ENCODE measurements around the gene TFCP2L1. TPM values are rescaled to one million over a fixed set of nuclear protein-coding genes. Genes with fewer than 3 reads are reported as not detected.
"Not testable (repeated sequence)": the region's sequence is repeated elsewhere in the genome, so short reads cannot be mapped to it uniquely, and the experiment has no call there.

The TFCP2L1 gene
- total RNA-seq, 1 donor from 2014 or later: 0.05 TPM

GRCh38 chr2:121333231-121333630 is 48.2 kb upstream of the TFCP2L1 start:
- no peak overlapping the region for H2AFZ ChIP-seq (ENCODE audit: low read depth, low read length)
- peaks cover 4% of the 10 kb centered on the region for H3K27me3 ChIP-seq (ENCODE audit: insufficient read depth, low read length)
- H3K79me2 ChIP-seq (ENCODE audit: insufficient read depth, low read length): no peaks in the 10 kb centered on the region
- Mint-ChIP-seq H3K9me3 (ENCODE audit: unreplicated experiment) (peaks cover 1% of the 10 kb centered on the region), H3K4me3 (ENCODE audit: unreplicated experiment) (no peak overlapping the region), H3K4me1 (ENCODE audit: low read depth, unreplicated experiment) (peaks cover 5% of the 10 kb centered on the region), H3K27ac (ENCODE audit: unreplicated experiment) (no peak overlapping the region), H3K36me3 (ENCODE audit: low read depth, unreplicated experiment) (no peaks in the 10 kb centered on the region), H3K27me3 (ENCODE audit: low read depth, unreplicated experiment) (peaks cover 9% of the 10 kb centered on the region)
- no peaks in the 10 kb centered on the region for H3K4me1 ChIP-seq (ENCODE audit: insufficient read depth, low read length)
- no peak overlapping the region for H3K27ac ChIP-seq (ENCODE audit: low read depth, low read length)
- no peaks in the 10 kb centered on the region for H3K9me3 ChIP-seq (ENCODE audit: insufficient read depth, low read depth, low read length)
- DNase-seq (ENCODE audit: low read depth) (no peak), FAIRE-seq (no peak)
- peaks cover 6% of the 10 kb centered on the region for H4K20me1 ChIP-seq (ENCODE audit: insufficient read depth, low read length)
- no peak overlapping the region for H3K4me2 ChIP-seq (ENCODE audit: low read length)
- no peaks in the 10 kb centered on the region for H3K36me3 ChIP-seq (ENCODE audit: insufficient read depth, low read length)
- no peak overlapping the region for H3K9ac ChIP-seq (ENCODE audit: low read length)
- H3K4me3 ChIP-seq (ENCODE audit: insufficient read depth, low read depth, low read length): no peak overlapping the region
- TF ChIP-seq EZH2 (IDR thresholded peaks at IDR 0.05; ENCODE audit: insufficient read depth, low read length): no peak
- TF ChIP-seq CTCF (IDR thresholded peaks at IDR 0.05; ENCODE audit: insufficient read depth, low read depth, low read length): no peak

- DNase-seq (ENCODE audit: low read depth); H3K9ac ChIP-seq (ENCODE audit: low read length); H3K4me2 ChIP-seq (ENCODE audit: low read length); H4K20me1 ChIP-seq (ENCODE audit: insufficient read depth, low read length); H3K9me3 ChIP-seq (ENCODE audit: insufficient read depth, low read depth, low read length); H3K79me2 ChIP-seq (ENCODE audit: insufficient read depth, low read length); H3K4me3 ChIP-seq (ENCODE audit: insufficient read depth, low read depth, low read length); H3K27me3 Mint-ChIP-seq (ENCODE audit: low read depth, unreplicated experiment); H3K4me3 Mint-ChIP-seq (ENCODE audit: unreplicated experiment); H2AFZ ChIP-seq (ENCODE audit: low read depth, low read length); H3K27ac ChIP-seq (ENCODE audit: low read depth, low read length); H3K27ac Mint-ChIP-seq (ENCODE audit: unreplicated experiment); H3K36me3 ChIP-seq (ENCODE audit: insufficient read depth, low read length); H3K9me3 Mint-ChIP-seq (ENCODE audit: unreplicated experiment); H3K36me3 Mint-ChIP-seq (ENCODE audit: low read depth, unreplicated experiment); H3K27me3 ChIP-seq (ENCODE audit: insufficient read depth, low read length); H3K4me1 ChIP-seq (ENCODE audit: insufficient read depth, low read length); FAIRE-seq; H3K4me1 Mint-ChIP-seq (ENCODE audit: low read depth, unreplicated experiment): not testable (repeated sequence)
Measured at GRCh38 chr2:121331324-121331723, 46.3 kb upstream of the TFCP2L1 start.

DNA sequence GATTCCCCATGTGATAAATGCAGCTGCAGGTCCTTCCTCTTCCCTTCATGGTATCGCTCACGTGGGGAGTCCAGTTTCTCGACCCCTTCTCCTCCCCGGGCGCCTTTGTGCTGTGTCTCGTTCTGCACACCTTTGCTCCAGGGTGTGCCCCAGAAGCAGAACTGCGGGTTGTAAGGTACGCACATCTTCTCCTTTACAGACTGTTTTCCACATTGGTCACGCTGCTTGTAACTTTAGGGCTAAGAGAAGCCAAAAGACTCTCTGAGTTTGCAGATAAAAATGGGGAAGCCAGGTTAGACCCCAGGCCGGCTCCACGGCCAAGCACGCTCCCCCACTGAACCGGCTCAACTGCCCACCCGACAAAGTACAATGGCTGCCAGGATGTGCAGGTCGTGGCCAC is 45.9 kb upstream of the TFCP2L1 start:
- no peak overlapping the region for H3K4me3 ChIP-seq (ENCODE audit: insufficient read depth, low read depth, low read length)
- H3K36me3 ChIP-seq (ENCODE audit: insufficient read depth, low read length): no peaks in the 10 kb centered on the region
- peaks cover 5% of the 10 kb centered on the region for H4K20me1 ChIP-seq (ENCODE audit: insufficient read depth, low read length)
- Mint-ChIP-seq H3K36me3 (ENCODE audit: low read depth, unreplicated experiment) (peaks cover 3% of the 10 kb centered on the region), H3K4me3 (ENCODE audit: unreplicated experiment) (no peak overlapping the region), H3K4me1 (ENCODE audit: low read depth, unreplicated experiment) (peaks cover 5% of the 10 kb centered on the region), H3K27ac (ENCODE audit: unreplicated experiment) (no peak overlapping the region), H3K27me3 (ENCODE audit: low read depth, unreplicated experiment) (peaks cover 9% of the 10 kb centered on the region), H3K9me3 (ENCODE audit: unreplicated experiment) (peaks cover 1% of the 10 kb centered on the region)
- no peak for FAIRE-seq
- peaks cover 4% of the 10 kb centered on the region for H3K27me3 ChIP-seq (ENCODE audit: insufficient read depth, low read length)
- H3K9ac ChIP-seq (ENCODE audit: low read length): no peak overlapping the region
- DNase-seq (ENCODE audit: low read depth): no peak
- no peaks in the 10 kb centered on the region for H3K79me2 ChIP-seq (ENCODE audit: insufficient read depth, low read length)
- H2AFZ ChIP-seq (ENCODE audit: low read depth, low read length): no peak overlapping the region
- no peaks in the 10 kb centered on the region for H3K4me1 ChIP-seq (ENCODE audit: insufficient read depth, low read length)
- TF ChIP-seq CTCF (IDR thresholded peaks at IDR 0.05; ENCODE audit: insufficient read depth, low read depth, low read length): no peak
- TF ChIP-seq EZH2 (IDR thresholded peaks at IDR 0.05; ENCODE audit: insufficient read depth, low read length): no peak
- no peak overlapping the region for H3K4me2 ChIP-seq (ENCODE audit: low read length)
- no peaks in the 10 kb centered on the region for H3K9me3 ChIP-seq (ENCODE audit: insufficient read depth, low read depth, low read length)
- no peak overlapping the region for H3K27ac ChIP-seq (ENCODE audit: low read depth, low read length)
